HL-60 (cell line): ENCODE measurements around the gene PTPRN2.

ENCODE experiments used
- DNase-seq, 2 experiments: peaks; one replicate each; pipeline ENCODE4 v3.0.0-alpha.2; 2010 to 2020; ENCODE audit warnings: low read depth in 1 of 2, low spot score in 1 of 2
- H3K27ac ChIP-seq: fragments of 250-450 bp; sonication (Bioruptor Pico); replicated peaks from 2 replicates; pipeline ENCODE4 v1.5.1; 2020; ENCODE audit warnings: mild to moderate bottlenecking, moderate library complexity
- H3K27me3 ChIP-seq: fragments of 250-450 bp; sonication (Bioruptor Pico); 2 replicates; pipeline ENCODE4 v1.5.1; 2021; ENCODE audit warnings: mild to moderate bottlenecking, moderate library complexity; ENCODE audit not compliant: insufficient read depth, poor library complexity, severe bottlenecking
- H3K4me3 ChIP-seq: replicated peaks from 2 replicates; pipeline ENCODE4 v1.5.1; 2011; ENCODE audit warnings: mild to moderate bottlenecking, control low read depth, low read length; ENCODE audit not compliant: insufficient read depth
- CTCF ChIP-seq: IDR thresholded peaks from one replicate; pipeline ENCODE4 v1.5.1; 2011; ENCODE audit warnings: low read length, control low read depth, inconsistent platforms; ENCODE audit not compliant: insufficient read depth
- GABPA ChIP-seq: IDR thresholded peaks from 2 replicates; pipeline ENCODE4 v1.6.1; 2012; ENCODE audit warnings: low read depth
- POLR2AphosphoS5 ChIP-seq: IDR thresholded peaks from 2 replicates; pipeline ENCODE4 v1.6.1; 2012; ENCODE audit warnings: low read depth
- REST ChIP-seq: IDR thresholded peaks from 2 replicates; pipeline ENCODE4 v1.6.1; 2012; ENCODE audit warnings: low read depth; ENCODE audit not compliant: insufficient replicate concordance
- SPI1 ChIP-seq: IDR thresholded peaks from 2 replicates; pipeline ENCODE4 v1.6.1; 2012; ENCODE audit warnings: low read depth, mild to moderate bottlenecking, borderline replicate concordance

PTPRN2 gene

GRCh38 chr7:157610671-157611295 is 976.8 kb downstream of the PTPRN2 start:
- Histone ChIP-seq H3K4me3 (no peak overlapping the region), H3K27me3 (no peaks in the 10 kb centered on the region), H3K27ac (no peak overlapping the region)
- TF ChIP-seq GABPA (no peak), SPI1 (no peak)
- no peak for DNase-seq

- no peaks in the 10 kb centered on the region for H3K27me3 ChIP-seq
- TF ChIP-seq CTCF: no peak
- TF ChIP-seq REST: no peak
- no peak for TF ChIP-seq POLR2AphosphoS5
- no peak for TF ChIP-seq SPI1
- TF ChIP-seq GABPA: no peak
- H3K27ac ChIP-seq: no peak overlapping the region
- DNase-seq: no peak
- H3K4me3 ChIP-seq: no peak overlapping the region
Observed at GRCh38 chr7:157609932-157610640, 977.5 kb downstream of the PTPRN2 start.

- Histone ChIP-seq H3K27me3 (no peaks in the 10 kb centered on the region), H3K27ac (no peak overlapping the region), H3K4me3 (no peak overlapping the region)
- no peak for DNase-seq
- no peak for TF ChIP-seq POLR2AphosphoS5
- no peak for TF ChIP-seq SPI1
- no peak for TF ChIP-seq REST
- TF ChIP-seq CTCF: no peak
- TF ChIP-seq GABPA: no peak
Observed at GRCh38 chr7:157609516-157609915, 978.1 kb downstream of the PTPRN2 start.

GRCh38 chr7:157607218-157607617 is 980.4 kb downstream of the PTPRN2 start:
- no peak for TF ChIP-seq GABPA
- no peak for TF ChIP-seq REST
- TF ChIP-seq POLR2AphosphoS5: no peak
- TF ChIP-seq CTCF: no peak
- TF ChIP-seq SPI1: no peak
- H3K27ac ChIP-seq: no peak overlapping the region
- DNase-seq: no peak
- H3K27me3 ChIP-seq: no peaks in the 10 kb centered on the region
- H3K4me3 ChIP-seq: no peak overlapping the region
